Measurements from ENCODE around the gene AGBL3.
"Not testable (repeated sequence)": the region's sequence is repeated elsewhere in the genome, so short reads cannot be mapped to it uniquely, and the experiment has no call there.

Gene AGBL3

GRCh38 chr7:134966691-134967090, 19.6 kb upstream of the AGBL3 start:
- H3K4me3 ChIP-seq (ENCODE audit: low read depth, low read length), result no peak overlapping the region
- no peak for DNase-seq (ENCODE audit: low read depth)
- TF ChIP-seq POLR2A (IDR thresholded peaks at IDR 0.05; ENCODE audit: extremely low read depth, insufficient read length), result no peak
- TF ChIP-seq CTCF (IDR thresholded peaks at IDR 0.05; ENCODE audit: low read depth, low read length), result no peak
- TF ChIP-seq MAX (IDR thresholded peaks at IDR 0.05; ENCODE audit: low read depth, low read length), result no peak
- no peak for TF ChIP-seq MYC (IDR thresholded peaks at IDR 0.05; ENCODE audit: low read depth, low read length)

GRCh38 chr7:134968110-134968509, 18.2 kb upstream of the AGBL3 start:
- H3K4me3 ChIP-seq (ENCODE audit: low read depth, low read length), result no peak overlapping the region
- DNase-seq (ENCODE audit: low read depth), result no peak
- no peak for TF ChIP-seq MAX (IDR thresholded peaks at IDR 0.05; ENCODE audit: low read depth, low read length)
- no peak for TF ChIP-seq CTCF (IDR thresholded peaks at IDR 0.05; ENCODE audit: low read depth, low read length)
- no peak for TF ChIP-seq MYC (IDR thresholded peaks at IDR 0.05; ENCODE audit: low read depth, low read length)
- TF ChIP-seq POLR2A (IDR thresholded peaks at IDR 0.05; ENCODE audit: extremely low read depth, insufficient read length), result no peak

GRCh38 chr7:134981645-134982044, 4.7 kb upstream of the AGBL3 start:
- DNase-seq (ENCODE audit: low read depth); H3K4me3 ChIP-seq (ENCODE audit: low read depth, low read length): not testable (repeated sequence)

- H3K4me3 ChIP-seq (ENCODE audit: low read depth, low read length), result peak overlapping the region; percentile 71
- TF ChIP-seq POLR2A (IDR thresholded peaks at IDR 0.05; ENCODE audit: extremely low read depth, insufficient read length), result no peak
- no peak for TF ChIP-seq MYC (IDR thresholded peaks at IDR 0.05; ENCODE audit: low read depth, low read length)
- TF ChIP-seq MAX (IDR thresholded peaks at IDR 0.05; ENCODE audit: low read depth, low read length), result no peak
- TF ChIP-seq CTCF (IDR thresholded peaks at IDR 0.05; ENCODE audit: low read depth, low read length), result no peak
- DNase-seq (ENCODE audit: low read depth), result no peak
Measured at GRCh38 chr7:134985894-134986362, 380 bp upstream of the AGBL3 start.

GRCh38 chr7:134988161-134988560, 1.9 kb downstream of the AGBL3 start:
- H3K4me3 ChIP-seq (ENCODE audit: low read depth, low read length), result peak overlapping the region; percentile 71
- no peak for DNase-seq (ENCODE audit: low read depth)
- TF ChIP-seq MYC (IDR thresholded peaks at IDR 0.05; ENCODE audit: low read depth, low read length) (no peak), MAX (IDR thresholded peaks at IDR 0.05; ENCODE audit: low read depth, low read length) (no peak), CTCF (IDR thresholded peaks at IDR 0.05; ENCODE audit: low read depth, low read length) (no peak), POLR2A (IDR thresholded peaks at IDR 0.05; ENCODE audit: extremely low read depth, insufficient read length) (no peak)

- no peak for DNase-seq (ENCODE audit: low read depth)
- H3K4me3 ChIP-seq (ENCODE audit: low read depth, low read length), result no peak overlapping the region
- TF ChIP-seq CTCF (IDR thresholded peaks at IDR 0.05; ENCODE audit: low read depth, low read length), result no peak
- TF ChIP-seq POLR2A (IDR thresholded peaks at IDR 0.05; ENCODE audit: extremely low read depth, insufficient read length), result no peak
- TF ChIP-seq MYC (IDR thresholded peaks at IDR 0.05; ENCODE audit: low read depth, low read length), result no peak
- no peak for TF ChIP-seq MAX (IDR thresholded peaks at IDR 0.05; ENCODE audit: low read depth, low read length)
Measured at GRCh38 chr7:134991469-134992339, 5.4 kb downstream of the AGBL3 start.

Measured in NB4 (cell line).